Astrocyte (in vitro differentiated cells and primary cell): Measurements from ENCODE around the gene CNTLN. TPM values are rescaled to one million over a fixed set of nuclear protein-coding genes. Genes with fewer than 3 reads are reported as not detected.

Source experiments
- DNase-seq: peaks from one replicate; pipeline ENCODE4 v3.0.0-alpha.2; 2010; ENCODE audit warnings: low read depth
- FAIRE-seq: peaks from 2 replicates; lab custom pipeline; 2011; peaks lifted over from hg19 to GRCh38; lab: Jason Lieb, UNC
- H2AFZ ChIP-seq: 2 replicates; pipeline ENCODE4 v1.6.0; 2012; ENCODE audit warnings: low read depth, low read length, inconsistent platforms
- H3K27ac ChIP-seq: 2 replicates; pipeline ENCODE4 v1.5.1; 2011; ENCODE audit warnings: low read depth, low read length, inconsistent platforms
- H3K27me3 ChIP-seq: 2 replicates; pipeline ENCODE4 v1.6.0; 2011; ENCODE audit warnings: low read length, inconsistent platforms; ENCODE audit not compliant: insufficient read depth
- H3K36me3 ChIP-seq: 2 replicates; pipeline ENCODE4 v1.5.1; 2011; ENCODE audit warnings: low read length, inconsistent platforms; ENCODE audit not compliant: insufficient read depth
- H3K4me1 ChIP-seq: 2 replicates; pipeline ENCODE4 v1.5.1; 2011; ENCODE audit warnings: low read length, inconsistent platforms; ENCODE audit not compliant: insufficient read depth
- H3K4me2 ChIP-seq: 2 replicates; pipeline ENCODE4 v1.6.0; 2012; ENCODE audit warnings: low read length, inconsistent platforms
- H3K4me3 ChIP-seq: 2 replicates; pipeline ENCODE4 v1.5.1; 2011; ENCODE audit warnings: low read depth, mild to moderate bottlenecking, low read length, inconsistent platforms; ENCODE audit not compliant: insufficient read depth
- H3K79me2 ChIP-seq: 2 replicates; pipeline ENCODE4 v1.6.0; 2012; ENCODE audit warnings: mild to moderate bottlenecking, low read length, inconsistent platforms; ENCODE audit not compliant: insufficient read depth
- H3K9ac ChIP-seq: 2 replicates; pipeline ENCODE4 v1.6.0; 2012; ENCODE audit warnings: mild to moderate bottlenecking, low read length, inconsistent platforms
- H3K9me3 ChIP-seq: 2 replicates; pipeline ENCODE4 v1.5.1; 2012; ENCODE audit warnings: low read depth, mild to moderate bottlenecking, low read length, inconsistent platforms; ENCODE audit not compliant: insufficient read depth
- H4K20me1 ChIP-seq: 2 replicates; pipeline ENCODE4 v1.6.0; 2012; ENCODE audit warnings: low read length, inconsistent platforms; ENCODE audit not compliant: insufficient read depth
- H3K27ac Mint-ChIP-seq: one replicate; pipeline ENCODE4 v1.8.0; 2021; ENCODE audit warnings: mild to moderate bottlenecking, mixed read lengths; ENCODE audit not compliant: unreplicated experiment
- H3K27me3 Mint-ChIP-seq: one replicate; pipeline ENCODE4 v1.8.0; 2021; ENCODE audit warnings: low read depth, mixed read lengths; ENCODE audit not compliant: unreplicated experiment
- H3K36me3 Mint-ChIP-seq: one replicate; pipeline ENCODE4 v1.8.0; 2021; ENCODE audit warnings: low read depth, mixed read lengths; ENCODE audit not compliant: unreplicated experiment
- H3K4me1 Mint-ChIP-seq: one replicate; pipeline ENCODE4 v1.8.0; 2021; ENCODE audit warnings: low read depth, mixed read lengths; ENCODE audit not compliant: unreplicated experiment
- H3K4me3 Mint-ChIP-seq: one replicate; pipeline ENCODE4 v1.8.0; 2021; ENCODE audit warnings: mild to moderate bottlenecking, moderate library complexity, mixed read lengths; ENCODE audit not compliant: unreplicated experiment
- H3K9me3 Mint-ChIP-seq: one replicate; pipeline ENCODE4 v1.8.0; 2021; ENCODE audit warnings: mild to moderate bottlenecking, mixed read lengths; ENCODE audit not compliant: unreplicated experiment
- CTCF ChIP-seq: IDR thresholded peaks from 2 replicates; pipeline ENCODE4 v1.5.1; 2011; ENCODE audit warnings: low read depth, mild to moderate bottlenecking, inconsistent platforms, low read length, moderate library complexity; ENCODE audit not compliant: insufficient read depth
- EZH2 ChIP-seq: IDR thresholded peaks from 2 replicates; pipeline ENCODE4 v1.6.1; 2012; ENCODE audit warnings: mild to moderate bottlenecking, low read length, inconsistent platforms; ENCODE audit not compliant: insufficient read depth
- total RNA-seq: library from RNA; stranded (reverse); gene quantifications from 2 replicates; pipeline ENCODE4 v1.2.1, GENCODE V29; 2021

CNTLN gene
- total RNA-seq, 1 donor from 2014 or later, result 4.4 TPM

- Mint-ChIP-seq H3K4me3 (no peak overlapping the region), H3K9me3 (no peaks in the 10 kb centered on the region), H3K36me3 (peaks cover 5% of the 10 kb centered on the region), H3K27ac (no peak overlapping the region), H3K4me1 (peaks cover 5% of the 10 kb centered on the region), H3K27me3 (no peaks in the 10 kb centered on the region)
- Histone ChIP-seq H3K27ac (no peak overlapping the region), H3K36me3 (peaks cover 4% of the 10 kb centered on the region), H3K79me2 (no peaks in the 10 kb centered on the region), H4K20me1 (no peaks in the 10 kb centered on the region), H2AFZ (no peak overlapping the region), H3K27me3 (no peaks in the 10 kb centered on the region), H3K9ac (no peak overlapping the region), H3K4me3 (no peak overlapping the region), H3K9me3 (no peaks in the 10 kb centered on the region), H3K4me1 (no peaks in the 10 kb centered on the region), H3K4me2 (no peak overlapping the region)
- DNase-seq, result no peak
- TF ChIP-seq CTCF (no peak), EZH2 (no peak)
- FAIRE-seq, result no peak
These were observed 268.7 kb downstream of the CNTLN start for GRCh38 chr9:17403539-17403938.

GRCh38 chr9:17414986-17415385 lies 280.1 kb downstream of the CNTLN start:
- Mint-ChIP-seq H3K9me3 (peaks cover 3% of the 10 kb centered on the region), H3K4me3 (no peak overlapping the region), H3K27ac (no peak overlapping the region), H3K4me1 (no peaks in the 10 kb centered on the region), H3K36me3 (peaks cover 5% of the 10 kb centered on the region), H3K27me3 (no peaks in the 10 kb centered on the region)
- Histone ChIP-seq H3K4me2 (no peak overlapping the region), H3K36me3 (no peaks in the 10 kb centered on the region), H3K79me2 (no peaks in the 10 kb centered on the region), H2AFZ (no peak overlapping the region), H3K4me3 (no peak overlapping the region), H3K4me1 (no peaks in the 10 kb centered on the region), H3K27ac (no peak overlapping the region), H3K9ac (no peak overlapping the region), H3K27me3 (no peaks in the 10 kb centered on the region), H3K9me3 (no peaks in the 10 kb centered on the region), H4K20me1 (no peaks in the 10 kb centered on the region)
- TF ChIP-seq CTCF, result no peak
- no peak for TF ChIP-seq EZH2
- DNase-seq (no peak), FAIRE-seq (no peak)

- Mint-ChIP-seq H3K27ac (no peak overlapping the region), H3K4me1 (no peaks in the 10 kb centered on the region), H3K36me3 (no peaks in the 10 kb centered on the region), H3K27me3 (no peaks in the 10 kb centered on the region), H3K9me3 (no peaks in the 10 kb centered on the region), H3K4me3 (no peak overlapping the region)
- H3K4me3 ChIP-seq, result no peak overlapping the region
- no peaks in the 10 kb centered on the region for H4K20me1 ChIP-seq
- no peaks in the 10 kb centered on the region for H3K9me3 ChIP-seq
- no peaks in the 10 kb centered on the region for H3K4me1 ChIP-seq
- no peak overlapping the region for H2AFZ ChIP-seq
- H3K4me2 ChIP-seq, result no peak overlapping the region
- TF ChIP-seq CTCF (no peak), EZH2 (no peak)
- no peak overlapping the region for H3K27ac ChIP-seq
- FAIRE-seq, result no peak
- no peaks in the 10 kb centered on the region for H3K27me3 ChIP-seq
- no peaks in the 10 kb centered on the region for H3K79me2 ChIP-seq
- no peak overlapping the region for H3K9ac ChIP-seq
- no peaks in the 10 kb centered on the region for H3K36me3 ChIP-seq
- no peak for DNase-seq
These were observed 288.3 kb downstream of the CNTLN start for GRCh38 chr9:17422994-17423680.
